AG04449 (cell line): ENCODE data around the gene RADX.

Experiments
- CTCF ChIA-PET: fragments of 350-600 bp; formaldehyde crosslinking; extraction: SDS; loops from one replicate; lab custom pipeline; 2021; ENCODE audit warnings: antibody characterized with exemption; lab: Yijun Ruan, JAX
- POLR2A ChIA-PET: fragments of 400-600, 350-600 bp; formaldehyde crosslinking; extraction: SDS; loops from one replicate; lab custom pipeline; 2020; ENCODE audit warnings: antibody characterized with exemption, inconsistent platforms; lab: Yijun Ruan, JAX
- DNase-seq: peaks from one replicate; pipeline ENCODE4 v3.0.0-alpha.2; 2010; ENCODE audit warnings: low read depth, low spot score
- H3K4me3 ChIP-seq: 2 replicates; pipeline ENCODE4 v1.5.1; 2011; ENCODE audit warnings: low read depth, mild to moderate bottlenecking, control low read depth, low read length
- TF ChIP-seq, protein P1 (sequence below): IDR thresholded peaks from one replicate; pipeline ENCODE4 v1.5.1; 2011; ENCODE audit warnings: mild to moderate bottlenecking, moderate library complexity, low read length, control low read depth, inconsistent platforms; ENCODE audit not compliant: insufficient read depth; ENCODE audit errors: missing control alignments

The RADX gene

DNA sequence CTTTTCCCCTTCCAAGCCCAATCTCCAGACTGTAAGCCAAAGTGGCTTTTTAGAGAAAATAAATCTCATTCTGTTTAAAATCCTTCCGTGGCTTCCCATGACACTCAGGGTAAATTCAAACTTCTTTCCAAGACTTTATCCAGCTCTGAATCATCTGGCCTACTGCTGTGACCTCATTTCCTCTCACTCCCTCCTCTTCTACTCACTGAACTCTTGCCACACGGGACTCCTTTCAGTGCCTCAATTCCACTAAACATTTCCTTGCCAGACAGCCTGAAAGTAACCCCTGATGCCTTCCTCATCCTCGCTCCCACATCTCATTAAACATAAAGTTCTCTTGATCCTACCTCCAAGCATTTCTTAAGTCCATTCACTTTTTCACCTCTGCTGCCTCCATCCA is 86.9 kb downstream of the RADX start:
- no peak overlapping the region for H3K4me3 ChIP-seq
- ChIA-PET POLR2A (no interaction called here), CTCF (no interaction called here)
- DNase-seq, result no peak
- TF ChIP-seq, protein P1, sequence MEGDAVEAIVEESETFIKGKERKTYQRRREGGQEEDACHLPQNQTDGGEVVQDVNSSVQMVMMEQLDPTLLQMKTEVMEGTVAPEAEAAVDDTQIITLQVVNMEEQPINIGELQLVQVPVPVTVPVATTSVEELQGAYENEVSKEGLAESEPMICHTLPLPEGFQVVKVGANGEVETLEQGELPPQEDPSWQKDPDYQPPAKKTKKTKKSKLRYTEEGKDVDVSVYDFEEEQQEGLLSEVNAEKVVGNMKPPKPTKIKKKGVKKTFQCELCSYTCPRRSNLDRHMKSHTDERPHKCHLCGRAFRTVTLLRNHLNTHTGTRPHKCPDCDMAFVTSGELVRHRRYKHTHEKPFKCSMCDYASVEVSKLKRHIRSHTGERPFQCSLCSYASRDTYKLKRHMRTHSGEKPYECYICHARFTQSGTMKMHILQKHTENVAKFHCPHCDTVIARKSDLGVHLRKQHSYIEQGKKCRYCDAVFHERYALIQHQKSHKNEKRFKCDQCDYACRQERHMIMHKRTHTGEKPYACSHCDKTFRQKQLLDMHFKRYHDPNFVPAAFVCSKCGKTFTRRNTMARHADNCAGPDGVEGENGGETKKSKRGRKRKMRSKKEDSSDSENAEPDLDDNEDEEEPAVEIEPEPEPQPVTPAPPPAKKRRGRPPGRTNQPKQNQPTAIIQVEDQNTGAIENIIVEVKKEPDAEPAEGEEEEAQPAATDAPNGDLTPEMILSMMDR, result no peak

- no peak overlapping the region for H3K4me3 ChIP-seq
- no peak for DNase-seq
- TF ChIP-seq, protein P1, result no peak
- ChIA-PET POLR2A (no interaction called here), CTCF (no interaction called here)
Measured at GRCh38 chrX:106702636-106703035, 90.9 kb downstream of the RADX start.

DNA sequence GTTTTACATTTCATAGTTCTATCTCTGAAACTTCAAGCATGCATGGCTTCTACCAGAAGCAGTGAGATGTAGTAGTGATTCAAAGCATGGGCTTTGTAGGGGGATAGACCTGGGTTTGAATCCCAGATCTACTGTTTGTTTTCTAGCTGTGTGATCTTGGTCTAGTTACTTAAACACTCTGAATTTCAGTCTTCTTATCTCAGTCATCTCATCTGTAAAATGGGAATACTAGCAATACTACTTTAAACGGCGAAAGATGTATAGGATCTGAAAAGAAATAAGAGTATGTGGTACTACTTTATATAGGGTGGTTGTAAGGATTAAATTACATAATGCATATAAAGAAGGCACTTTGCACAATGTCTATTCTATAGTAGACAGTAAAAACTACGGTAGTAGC is 94.7 kb downstream of the RADX start:
- DNase-seq, result no peak
- TF ChIP-seq, protein P1, result no peak
- ChIA-PET POLR2A (no interaction called here), CTCF (no interaction called here)
- H3K4me3 ChIP-seq, result no peak overlapping the region

DNA sequence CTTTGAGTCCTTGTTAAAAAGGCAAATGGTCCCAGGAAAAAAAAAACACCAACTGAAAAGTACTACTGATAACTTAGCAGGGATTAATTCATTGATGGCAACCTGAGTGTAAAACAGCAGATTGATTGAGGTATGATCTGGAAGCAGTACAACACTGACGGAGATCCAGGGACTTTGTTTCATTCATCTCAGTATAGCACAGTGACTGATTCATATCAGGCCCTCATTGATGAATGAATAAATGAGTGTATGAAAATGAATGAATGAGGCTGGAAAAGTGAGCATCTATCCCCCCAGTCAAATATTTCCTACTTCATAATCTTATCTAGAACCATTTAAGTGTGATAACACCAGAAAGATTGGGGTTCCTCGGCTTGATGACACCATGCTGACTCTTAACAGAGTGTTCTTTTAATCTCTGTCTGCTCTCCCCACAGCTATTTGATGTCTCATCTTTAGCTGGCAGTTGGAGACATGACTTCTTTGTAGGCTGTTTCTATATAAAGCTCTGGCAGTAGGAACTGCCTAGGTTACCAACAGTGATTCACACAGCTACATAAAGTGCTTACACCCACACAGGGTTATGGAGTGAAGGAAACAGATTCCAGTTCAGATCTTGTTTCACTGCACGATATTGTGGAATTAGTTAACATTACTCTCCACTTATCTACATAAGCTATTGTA is 96.1 kb downstream of the RADX start:
- TF ChIP-seq, protein P1, result no peak
- H3K4me3 ChIP-seq, result no peak overlapping the region
- ChIA-PET CTCF (no interaction called here), POLR2A (no interaction called here)
- DNase-seq, result peak; percentile 80

- TF ChIP-seq, protein P1, result no peak
- no peak overlapping the region for H3K4me3 ChIP-seq
- POLR2A ChIA-PET, result no interaction called here
- no peak for DNase-seq
- CTCF ChIA-PET, result no interaction called here
Measured at GRCh38 chrX:106710771-106711170, 99.0 kb downstream of the RADX start.

DNA sequence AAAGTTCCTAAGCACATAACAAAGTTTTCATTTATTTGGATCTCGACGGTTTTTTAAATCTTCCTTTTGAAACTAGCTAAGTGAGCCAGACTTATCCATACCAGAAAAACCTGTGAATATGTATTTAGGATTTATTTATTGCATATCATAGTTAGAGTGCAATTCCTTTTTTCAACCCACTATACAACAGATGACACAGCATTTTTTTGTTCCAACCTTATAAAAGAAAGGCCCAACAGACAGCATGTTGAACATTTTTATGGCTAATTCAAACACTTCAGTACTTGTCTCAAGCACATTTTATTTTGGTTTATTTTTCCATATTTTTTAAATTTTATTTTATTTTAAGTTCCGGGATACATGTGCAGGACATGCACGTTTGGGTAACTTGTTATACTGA is 99.6 kb downstream of the RADX start:
- H3K4me3 ChIP-seq, result no peak overlapping the region
- CTCF ChIA-PET, result no interaction called here
- POLR2A ChIA-PET, result no interaction called here
- TF ChIP-seq, protein P1, result no peak
- no peak for DNase-seq
